Measurements from ENCODE around the gene TULP4.
"Not testable (repeated sequence)": the region's sequence is repeated elsewhere in the genome, so short reads cannot be mapped to it uniquely, and the experiment has no call there.

TULP4 gene

DNA sequence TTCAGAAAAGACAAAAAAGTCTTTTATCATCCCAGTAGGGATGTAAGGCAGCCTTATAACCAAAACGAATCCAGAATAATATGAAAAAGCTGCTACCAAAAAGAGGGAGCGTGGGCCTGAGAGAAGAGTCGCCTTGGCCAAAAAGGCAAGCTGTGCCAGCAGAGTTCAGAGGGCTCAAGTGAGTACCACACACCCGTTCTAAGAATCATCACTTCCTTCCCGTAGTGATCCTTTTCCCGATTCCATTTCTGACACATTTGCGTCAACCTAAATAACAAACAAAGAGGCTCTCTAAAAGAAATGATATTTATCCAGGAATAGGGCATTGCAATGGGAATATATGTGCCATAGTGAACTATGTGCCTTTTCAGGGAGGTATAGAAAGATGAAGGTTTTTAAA, 243.8 kb downstream of the TULP4 start:
- TF ChIP-seq, protein P1, sequence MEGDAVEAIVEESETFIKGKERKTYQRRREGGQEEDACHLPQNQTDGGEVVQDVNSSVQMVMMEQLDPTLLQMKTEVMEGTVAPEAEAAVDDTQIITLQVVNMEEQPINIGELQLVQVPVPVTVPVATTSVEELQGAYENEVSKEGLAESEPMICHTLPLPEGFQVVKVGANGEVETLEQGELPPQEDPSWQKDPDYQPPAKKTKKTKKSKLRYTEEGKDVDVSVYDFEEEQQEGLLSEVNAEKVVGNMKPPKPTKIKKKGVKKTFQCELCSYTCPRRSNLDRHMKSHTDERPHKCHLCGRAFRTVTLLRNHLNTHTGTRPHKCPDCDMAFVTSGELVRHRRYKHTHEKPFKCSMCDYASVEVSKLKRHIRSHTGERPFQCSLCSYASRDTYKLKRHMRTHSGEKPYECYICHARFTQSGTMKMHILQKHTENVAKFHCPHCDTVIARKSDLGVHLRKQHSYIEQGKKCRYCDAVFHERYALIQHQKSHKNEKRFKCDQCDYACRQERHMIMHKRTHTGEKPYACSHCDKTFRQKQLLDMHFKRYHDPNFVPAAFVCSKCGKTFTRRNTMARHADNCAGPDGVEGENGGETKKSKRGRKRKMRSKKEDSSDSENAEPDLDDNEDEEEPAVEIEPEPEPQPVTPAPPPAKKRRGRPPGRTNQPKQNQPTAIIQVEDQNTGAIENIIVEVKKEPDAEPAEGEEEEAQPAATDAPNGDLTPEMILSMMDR (IDR thresholded peaks at IDR 0.05; ENCODE audit: control insufficient read depth, extremely low read depth, insufficient read depth) = no peak
- no peak for DNase-seq (ENCODE audit: low read depth)
- no peak overlapping the region for H3K4me3 ChIP-seq (ENCODE audit: low read depth, low read length)

- not testable (repeated sequence) for DNase-seq (ENCODE audit: low read depth); H3K4me3 ChIP-seq (ENCODE audit: low read depth, low read length)
Observed at GRCh38 chr6:158557110-158557509, 244.8 kb downstream of the TULP4 start.

GRCh38 chr6:158557927-158558326, 245.7 kb downstream of the TULP4 start:
- TF ChIP-seq, protein P1 (IDR thresholded peaks at IDR 0.05; ENCODE audit: control insufficient read depth, extremely low read depth, insufficient read depth) = no peak
- no peak overlapping the region for H3K4me3 ChIP-seq (ENCODE audit: low read depth, low read length)
- DNase-seq (ENCODE audit: low read depth) = no peak

GRCh38 chr6:158558415-158559306, 246.4 kb downstream of the TULP4 start:
- H3K4me3 ChIP-seq (ENCODE audit: low read depth, low read length) = no peak overlapping the region

GRCh38 chr6:158559338-158559894, 247.2 kb downstream of the TULP4 start:
- no peak for DNase-seq (ENCODE audit: low read depth)
- H3K4me3 ChIP-seq (ENCODE audit: low read depth, low read length) = peak overlapping the region; percentile 48
- TF ChIP-seq, protein P1 (IDR thresholded peaks at IDR 0.05; ENCODE audit: control insufficient read depth, extremely low read depth, insufficient read depth) = no peak

More at GRCh38 chr6:158558415-158559306, 246.4 kb downstream of the TULP4 start:
- TF ChIP-seq, protein P1 (IDR thresholded peaks at IDR 0.05; ENCODE audit: control insufficient read depth, extremely low read depth, insufficient read depth) = no peak
- no peak for DNase-seq (ENCODE audit: low read depth)

DNA sequence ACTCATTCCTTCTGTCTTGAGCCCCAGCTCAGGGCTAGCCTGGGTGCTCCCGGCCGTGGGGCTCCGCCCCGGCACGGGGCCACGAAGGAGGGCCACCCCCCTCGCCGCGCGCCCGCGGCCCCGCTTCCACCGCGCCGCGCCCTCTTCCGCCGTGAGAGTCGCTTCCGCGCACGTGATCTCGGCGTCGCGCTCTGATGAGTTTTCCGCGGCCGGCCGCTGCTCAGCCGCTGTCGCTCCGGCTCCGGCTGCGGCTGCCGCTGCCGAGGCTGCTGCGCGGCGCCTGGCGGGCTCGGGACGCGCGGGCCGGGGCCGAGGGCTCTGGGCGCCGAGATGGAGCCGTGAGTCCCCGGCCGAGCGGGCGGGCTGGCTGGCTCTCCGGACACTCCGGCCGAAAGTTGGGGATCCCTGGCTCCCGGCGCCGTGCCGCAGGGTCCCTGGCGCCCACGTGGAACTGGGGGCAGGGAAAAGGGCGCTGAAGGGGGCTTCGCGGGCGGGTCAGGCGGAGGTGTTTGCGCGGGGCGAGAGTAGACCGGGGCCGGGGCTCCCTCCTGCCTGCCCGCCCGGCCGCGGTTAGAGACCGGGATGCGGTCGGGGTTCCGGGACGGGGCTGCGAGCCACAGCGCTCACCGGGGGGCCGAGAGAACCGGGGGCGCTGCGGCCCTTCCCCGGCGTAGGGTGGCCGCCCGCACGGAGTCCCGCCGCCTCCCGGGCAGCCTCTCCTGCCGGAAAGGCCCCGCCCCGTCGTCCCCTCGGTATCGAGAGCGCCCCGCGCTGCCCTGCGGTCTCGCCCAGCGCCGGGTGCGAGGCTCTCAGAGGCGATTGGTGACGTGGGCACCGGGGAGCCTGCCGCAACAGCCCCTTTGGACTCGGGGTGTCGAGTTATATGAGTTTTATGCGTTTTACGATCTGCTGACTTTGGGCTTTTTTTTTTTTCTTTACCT, 247.9 kb downstream of the TULP4 start, which contains the start of gene TMEM181:
Gene TMEM181, plus strand, starts transcription at position 197 of the 941 bp plus-strand sequence. Its CDS starts 134 bp downstream, at position 331.
- H3K4me3 ChIP-seq (ENCODE audit: low read depth, low read length) = peak within 1 kb of the TSS; percentile 59
- DNase-seq (ENCODE audit: low read depth) = no peak
- TF ChIP-seq, protein P1 (IDR thresholded peaks at IDR 0.05; ENCODE audit: control insufficient read depth, extremely low read depth, insufficient read depth) = no peak
